HG02870 (cell line): ENCODE measurements around the gene KIAA2012.
A peak's percentile ranks its signal among the peaks of the same experiment; 100 is the strongest.
"Not testable (repeated sequence)": the region's sequence is repeated elsewhere in the genome, so short reads cannot be mapped to it uniquely, and the experiment has no call there.

Source experiments
- ATAC-seq: cut with Tn5 transposase; IDR thresholded peaks from one replicate; pipeline ENCODE4 v1.9.1; 2021; ENCODE audit warnings: mild to moderate bottlenecking, moderate library complexity; ENCODE audit not compliant: unreplicated experiment

KIAA2012 gene

DNA sequence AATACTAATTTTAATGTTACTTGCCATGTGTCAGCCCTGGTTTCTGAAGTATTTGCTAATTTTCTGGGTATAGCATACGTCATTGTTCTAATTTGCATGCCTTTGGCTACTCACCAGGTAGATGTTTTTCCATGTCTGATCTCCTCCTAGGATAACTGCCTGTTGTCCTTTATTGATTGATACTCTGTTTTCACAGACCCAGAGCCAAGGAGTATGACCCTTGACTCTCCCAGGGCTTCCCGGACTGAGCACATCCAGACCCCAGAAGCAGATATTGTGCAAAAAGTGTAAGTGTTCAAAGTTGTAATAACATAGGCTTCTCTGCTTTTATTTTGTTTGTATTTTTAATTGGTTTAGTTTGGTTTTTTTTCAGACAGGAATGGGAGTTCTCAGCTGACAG, 111.5 kb downstream of the KIAA2012 start:
- no peak for ATAC-seq

DNA sequence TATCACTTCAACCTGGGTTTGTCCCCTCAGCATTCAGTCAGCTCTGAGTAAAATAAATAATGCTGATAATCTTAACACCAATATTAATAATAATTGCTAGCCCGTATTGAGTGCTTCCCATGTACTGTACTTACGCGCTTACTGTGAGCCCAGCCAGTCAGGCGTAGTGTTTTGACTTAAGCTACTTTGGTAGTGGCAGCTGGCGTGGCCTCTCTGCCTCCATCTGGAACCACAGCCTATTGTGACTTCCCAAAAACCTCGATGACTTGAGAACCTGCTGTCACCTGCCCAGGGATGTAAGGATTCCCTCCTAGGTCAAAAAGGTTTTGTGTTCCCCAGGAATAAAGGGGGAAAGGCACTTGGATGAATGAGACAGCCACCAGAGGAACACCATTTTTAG, 112.1 kb downstream of the KIAA2012 start:
- no peak for ATAC-seq

DNA sequence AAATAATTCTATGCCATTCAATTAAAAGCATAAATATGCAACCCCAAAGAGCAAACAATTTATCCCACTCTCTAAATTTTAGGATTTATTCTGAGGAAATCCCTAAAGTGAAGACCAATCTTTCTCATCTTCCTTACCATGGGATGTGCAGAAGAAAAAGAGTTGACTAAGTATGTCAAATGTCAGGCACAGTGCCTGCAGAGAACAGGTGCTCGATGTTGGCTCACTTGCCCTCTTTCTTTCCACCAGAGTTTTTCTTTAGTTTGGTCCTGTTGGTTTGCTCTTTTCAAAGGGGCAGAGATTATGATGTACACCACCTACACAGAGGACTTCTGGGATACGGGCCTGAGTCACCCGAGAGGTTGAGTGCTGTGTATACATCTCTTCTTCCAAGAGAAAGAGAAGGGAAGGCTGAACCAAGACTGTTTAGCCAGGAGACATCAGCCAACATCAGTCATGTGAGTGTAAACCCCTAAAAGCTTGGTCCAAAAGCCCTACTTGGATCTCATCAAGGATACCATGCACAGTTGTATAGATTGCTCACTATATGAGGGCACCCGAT, 113.7 kb downstream of the KIAA2012 start:
- ATAC-seq: no peak

DNA sequence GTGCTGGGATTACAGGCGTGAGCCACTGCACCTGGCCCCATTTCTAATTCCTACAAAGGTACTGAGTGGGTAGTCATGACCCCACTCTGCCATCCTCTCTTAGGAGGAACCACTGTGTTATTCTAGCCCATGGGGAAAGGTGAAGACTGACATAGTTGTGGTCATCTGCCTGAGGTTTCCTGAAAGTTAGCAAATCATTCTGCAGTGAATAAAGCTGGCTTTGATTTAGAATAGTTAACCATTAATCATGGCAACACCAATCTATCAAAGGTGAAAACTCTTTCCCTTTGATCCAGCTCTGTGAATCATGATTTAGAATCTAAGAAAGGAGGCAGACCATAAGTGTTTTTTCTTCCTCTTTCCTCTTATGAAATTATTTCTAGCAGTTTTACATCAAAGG, 114.5 kb downstream of the KIAA2012 start:
- no peak for ATAC-seq

DNA sequence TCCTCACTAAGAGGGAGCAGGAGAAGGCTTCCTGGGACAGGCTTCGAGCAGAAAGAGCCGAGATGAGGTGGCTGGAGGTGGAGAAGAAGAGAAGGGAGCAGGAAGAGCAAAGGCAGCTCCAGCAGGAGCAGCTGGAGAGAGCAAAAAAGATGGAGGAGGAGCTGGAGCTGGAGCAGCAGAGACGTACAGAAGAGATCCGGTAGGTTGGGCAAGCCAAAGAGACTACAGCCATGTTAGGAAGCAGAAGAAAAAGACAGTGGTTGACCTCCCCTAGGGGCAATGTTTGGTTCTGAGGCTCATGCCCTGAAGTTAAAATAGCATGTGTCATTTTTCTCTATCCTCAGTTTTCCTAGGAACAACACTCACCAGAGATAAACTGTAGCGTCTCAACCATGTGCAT, 120.2 kb downstream of the KIAA2012 start:
- no peak for ATAC-seq

DNA sequence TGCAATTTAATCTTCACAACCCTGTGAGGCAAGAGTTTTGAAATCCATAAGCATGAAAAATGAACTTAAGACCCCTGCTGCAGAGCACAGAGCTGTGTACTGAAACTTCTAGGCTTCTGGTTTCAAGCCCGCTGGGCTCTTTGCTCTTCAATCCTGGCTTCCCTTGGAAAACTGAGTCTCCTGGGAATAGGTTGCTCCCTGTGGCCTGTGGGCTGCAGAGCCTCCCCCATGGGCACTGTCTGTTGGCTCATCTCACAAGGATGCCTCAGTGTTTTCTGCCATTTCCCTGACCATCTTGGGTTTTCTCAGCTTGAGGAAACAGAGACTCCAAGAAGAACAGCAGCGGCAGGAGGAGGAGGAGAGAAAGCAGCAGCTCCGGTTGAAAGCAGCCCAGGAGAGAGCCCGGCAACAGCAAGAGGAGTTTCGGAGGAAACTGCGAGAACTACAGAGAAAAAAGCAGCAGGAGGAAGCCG, 120.9 kb downstream of the KIAA2012 start:
- ATAC-seq: no peak

DNA sequence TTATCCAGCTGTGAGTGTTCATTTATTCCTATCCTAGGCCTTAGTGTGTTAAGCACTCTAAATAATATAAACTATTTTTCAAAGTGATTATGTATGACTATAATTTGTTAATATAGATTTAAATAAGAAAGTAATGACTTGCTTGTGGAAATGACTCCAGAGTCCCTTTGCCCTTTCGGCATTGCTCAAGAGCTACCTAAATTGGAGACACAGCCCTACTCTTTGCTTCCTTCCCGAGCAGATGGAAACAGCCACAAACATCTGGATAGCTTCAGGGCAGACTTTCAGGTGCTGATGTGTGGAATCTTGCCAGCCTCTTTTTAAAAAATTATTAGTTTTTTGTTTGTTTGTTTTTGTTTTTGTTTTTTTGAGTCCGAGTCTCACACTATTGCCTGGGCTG, 121.4 kb downstream of the KIAA2012 start:
- ATAC-seq: no peak

DNA sequence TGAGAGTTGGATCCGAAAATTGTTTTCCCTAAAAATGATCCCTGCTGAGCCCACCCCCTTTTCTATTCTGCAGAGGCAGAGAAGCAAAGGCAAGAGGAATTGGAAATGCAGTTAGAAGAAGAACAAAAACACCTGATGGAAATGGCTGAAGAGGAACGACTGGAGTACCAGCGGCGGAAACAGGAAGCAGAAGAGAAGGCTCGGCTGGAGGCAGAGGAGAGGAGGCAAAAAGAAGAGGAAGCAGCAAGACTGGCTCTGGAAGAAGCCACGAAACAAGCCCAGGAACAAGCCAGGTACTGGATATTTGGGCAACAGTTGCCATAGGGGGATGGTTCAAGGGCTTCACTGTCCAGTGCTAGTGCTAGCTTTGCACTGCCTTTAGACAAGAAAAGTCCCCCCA, 123.7 kb downstream of the KIAA2012 start:
- ATAC-seq: no peak

DNA sequence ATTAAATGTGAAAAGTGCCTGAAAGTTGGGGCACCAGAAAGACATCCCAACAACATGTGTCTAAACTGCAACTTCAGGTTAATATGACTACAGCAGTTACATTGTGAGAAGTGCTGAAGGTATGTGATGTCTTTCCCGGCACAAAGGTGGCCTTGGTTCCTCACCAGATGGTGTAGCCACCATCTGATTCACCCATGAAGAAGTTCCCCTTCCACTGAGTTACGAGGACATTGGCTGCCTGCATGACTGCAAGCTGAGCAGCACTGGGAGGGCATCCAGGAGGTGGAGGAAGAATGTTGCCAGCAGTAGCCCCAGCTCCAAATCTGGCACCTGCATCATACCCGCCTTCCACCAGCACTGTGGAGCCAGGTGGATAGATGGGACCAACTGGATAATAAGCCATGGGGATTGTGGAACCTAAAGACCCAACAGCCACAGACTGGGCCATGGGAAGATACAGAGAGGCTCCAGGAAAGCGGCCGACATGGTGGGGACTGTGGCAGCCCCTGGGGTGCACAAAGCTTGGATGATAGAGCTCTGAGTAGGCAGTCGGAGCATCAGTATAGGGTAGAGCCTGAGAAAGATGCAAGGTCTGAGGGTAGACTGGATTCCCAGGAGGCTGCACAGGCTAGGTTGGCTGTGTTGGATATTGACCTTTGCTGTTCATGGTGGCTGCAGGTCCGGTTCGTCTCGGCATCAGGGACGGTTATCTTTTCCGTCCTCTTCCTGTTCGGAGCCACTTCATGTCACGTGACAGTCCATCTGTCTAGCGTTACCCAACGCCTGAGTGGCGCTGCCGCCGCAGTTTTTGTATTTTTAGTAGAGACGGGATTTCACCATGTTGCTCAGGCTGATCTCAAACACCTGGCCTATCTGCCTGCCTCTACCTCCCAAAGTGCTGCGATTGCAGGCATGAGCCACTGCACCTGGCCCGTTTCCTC, 128.4 kb downstream of the KIAA2012 start:
- no peak for ATAC-seq

DNA sequence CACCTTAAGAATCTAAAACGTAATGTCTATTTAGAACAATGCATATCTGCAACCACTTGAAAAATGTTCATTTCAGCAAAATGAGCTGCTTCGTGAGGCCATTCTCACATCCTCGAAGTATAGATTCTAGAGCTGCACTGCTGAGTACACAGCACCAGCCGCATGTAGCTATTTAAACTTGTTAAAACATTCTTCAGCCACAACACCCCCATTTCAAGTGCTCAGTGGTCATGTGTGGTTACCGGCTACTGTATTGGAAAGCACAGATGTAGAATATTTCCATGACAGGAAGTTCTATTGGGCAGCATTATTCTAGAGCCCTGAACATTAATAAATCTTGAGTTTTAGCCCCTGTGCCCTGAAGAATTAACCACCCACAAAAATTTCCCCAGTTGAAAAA, 130.3 kb downstream of the KIAA2012 start:
- peak; percentile 75 for ATAC-seq

DNA sequence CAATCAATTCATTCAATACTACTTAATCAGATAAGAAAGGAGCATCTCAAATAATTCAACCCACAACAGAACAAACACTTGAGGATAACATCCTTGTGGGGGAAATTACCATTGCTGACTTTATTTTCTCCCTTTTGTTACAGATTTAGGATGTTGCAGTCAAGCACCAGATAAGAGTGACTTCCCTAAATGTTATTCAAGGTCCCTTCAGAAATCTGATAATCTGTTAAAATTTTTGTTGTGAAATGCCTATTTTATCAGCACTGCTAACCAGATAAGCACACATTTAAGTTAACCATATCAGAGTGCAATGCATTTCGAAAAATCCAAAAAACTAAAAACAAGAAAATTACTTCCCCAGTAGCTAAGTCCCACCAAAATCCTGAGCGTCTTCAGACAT, 131.8 kb downstream of the KIAA2012 start:
- ATAC-seq: no peak

DNA sequence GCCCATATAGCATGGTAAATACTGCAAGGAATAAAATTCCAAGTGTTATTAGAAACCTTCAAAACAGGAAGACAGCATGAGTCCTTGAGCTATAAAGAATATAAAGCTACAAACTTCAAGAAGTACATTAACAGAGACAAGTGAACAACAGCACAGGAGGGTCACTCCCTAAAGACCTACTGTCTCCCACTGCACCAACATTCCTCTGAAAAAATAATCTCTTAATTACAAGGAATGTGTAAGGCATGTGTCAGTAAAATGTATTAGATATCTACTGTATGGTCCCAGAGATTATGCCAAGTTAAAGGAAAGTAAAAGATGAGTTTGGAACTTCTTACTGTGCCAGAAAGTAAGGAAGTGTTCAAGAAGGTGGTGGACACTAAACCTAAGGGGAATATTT, 135.5 kb downstream of the KIAA2012 start:
- no peak for ATAC-seq

DNA sequence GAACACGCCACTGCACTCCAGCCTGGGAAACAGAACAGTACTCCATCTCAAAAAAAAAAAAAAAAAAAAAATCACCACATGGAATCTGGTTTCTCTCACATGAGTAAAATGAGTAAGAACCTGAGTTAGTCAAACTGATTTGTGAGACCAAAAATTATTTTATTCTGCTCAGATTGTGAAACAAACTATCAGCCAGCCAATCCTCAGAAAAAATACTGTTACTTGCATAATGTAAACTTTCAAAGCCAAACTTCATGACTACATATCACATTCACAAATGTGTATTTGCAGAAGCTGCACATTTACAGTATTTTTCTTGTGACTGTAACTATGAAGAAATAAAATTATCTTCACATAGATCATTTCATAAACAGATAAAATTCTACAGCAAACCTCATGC, 142.1 kb downstream of the KIAA2012 start:
- no peak for ATAC-seq

DNA sequence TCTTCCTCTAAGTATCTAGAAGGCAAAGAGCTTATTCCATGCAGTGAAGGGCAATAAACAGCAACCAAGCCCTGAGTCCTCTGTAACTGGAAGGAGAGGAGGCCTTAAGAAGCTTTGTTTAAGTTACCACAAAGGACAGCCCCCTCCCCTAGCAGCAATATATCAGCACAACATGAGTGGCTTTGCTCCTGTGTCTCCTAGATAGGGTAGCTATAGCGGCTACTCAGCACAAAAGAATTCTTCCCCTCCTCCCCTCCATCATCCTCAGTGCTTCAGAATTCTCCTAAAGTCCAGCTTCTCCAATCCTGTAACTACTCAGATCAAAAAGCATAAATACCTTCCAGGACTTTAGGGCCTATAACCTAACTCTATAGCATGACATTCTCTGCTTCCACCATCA, 148.8 kb downstream of the KIAA2012 start:
- ATAC-seq: no peak

DNA sequence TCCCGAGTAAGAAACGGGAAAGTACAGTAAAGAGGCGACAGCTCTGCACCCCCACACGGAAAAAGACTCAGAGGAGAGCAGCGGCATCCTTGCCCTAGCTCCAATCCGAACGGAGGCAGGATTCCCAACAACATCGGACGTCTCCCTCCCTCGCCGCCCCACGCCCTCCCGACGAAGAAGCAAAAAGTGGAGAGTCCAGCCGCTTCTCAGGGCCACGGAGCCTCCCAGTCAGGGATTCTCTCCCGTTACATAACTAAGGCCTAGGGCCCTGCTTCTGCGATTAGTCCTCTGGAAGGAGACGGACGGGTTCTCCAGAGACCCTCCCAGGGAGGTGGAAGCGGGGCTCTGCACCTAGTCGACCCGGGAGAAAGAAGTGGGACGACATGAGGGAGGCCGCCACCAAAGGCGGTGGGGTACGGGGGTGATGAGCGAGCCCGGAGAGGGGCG, 164.8 kb downstream of the KIAA2012 start:
- ATAC-seq: peak; percentile 24

DNA sequence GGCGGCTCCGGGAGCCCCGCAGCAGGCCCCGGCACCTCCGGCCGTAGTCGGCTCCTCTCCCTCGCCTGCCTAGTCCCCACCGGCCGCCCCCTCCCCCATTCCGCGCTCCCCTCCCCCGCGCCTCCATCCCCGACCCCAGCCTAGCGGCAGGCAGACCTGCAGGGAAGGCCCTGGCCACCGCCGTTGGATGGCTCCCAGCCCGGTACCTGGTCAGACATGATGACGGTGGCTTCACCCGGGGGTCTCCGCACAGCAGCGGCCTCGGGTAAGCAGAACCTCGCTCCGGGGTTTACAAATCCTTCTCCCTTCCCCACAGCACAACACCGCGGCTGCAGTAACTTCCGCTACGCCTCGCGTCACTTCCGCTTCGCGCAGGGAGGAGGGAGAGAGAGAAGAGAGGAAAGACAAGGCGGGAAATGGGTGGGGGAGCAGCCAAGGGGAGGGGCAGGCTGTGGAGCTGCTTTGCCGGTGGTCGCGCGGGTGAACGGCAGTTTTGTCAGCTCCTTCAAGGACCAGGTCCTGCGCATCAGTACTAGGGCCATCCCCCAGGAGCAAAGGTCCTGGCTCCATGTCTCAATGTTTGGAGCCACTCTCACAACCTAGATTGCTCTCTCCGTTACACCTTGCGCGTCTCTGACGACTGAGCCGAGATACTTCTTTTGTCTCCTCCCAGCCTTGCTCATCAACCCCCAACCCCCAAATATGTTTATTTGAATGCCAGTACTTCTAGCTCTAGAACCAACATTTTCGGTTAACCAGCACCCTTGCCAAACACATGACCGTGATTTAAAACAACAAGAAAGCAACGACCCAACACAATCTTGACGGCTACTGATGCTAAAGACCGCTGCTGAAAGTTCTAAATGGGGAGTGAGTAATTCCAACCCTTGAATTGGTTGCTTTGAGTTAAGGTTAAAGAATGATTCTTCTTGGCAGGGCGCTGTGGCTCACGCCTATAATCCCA, 165.5 kb downstream of the KIAA2012 start, which contains the start of gene SUMO1:
Gene SUMO1, minus strand, starts transcription at position 364 of the 964 bp plus-strand sequence. Its CDS starts 146 bp downstream, at position 218.
- peak; percentile 96 for ATAC-seq

DNA sequence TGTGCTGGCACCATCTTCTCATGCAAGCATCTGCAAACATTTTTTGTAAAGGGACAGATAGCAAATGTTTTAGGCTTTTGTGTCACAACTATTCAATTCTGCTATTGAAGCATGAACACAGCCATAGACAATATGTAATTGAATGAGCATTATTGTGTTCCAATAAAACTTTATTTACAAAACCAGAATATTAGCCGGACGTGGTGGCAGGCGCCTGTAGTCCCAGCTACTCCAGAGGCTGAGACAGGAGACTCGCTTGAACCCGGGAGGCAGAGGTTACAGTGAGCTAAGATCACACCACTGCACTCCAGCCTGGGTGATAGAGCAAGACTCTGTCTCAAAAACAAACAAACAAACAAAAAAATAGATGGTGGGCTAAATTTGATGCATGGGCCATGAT, 174.7 kb downstream of the KIAA2012 start:
- ATAC-seq: not testable (repeated sequence)

DNA sequence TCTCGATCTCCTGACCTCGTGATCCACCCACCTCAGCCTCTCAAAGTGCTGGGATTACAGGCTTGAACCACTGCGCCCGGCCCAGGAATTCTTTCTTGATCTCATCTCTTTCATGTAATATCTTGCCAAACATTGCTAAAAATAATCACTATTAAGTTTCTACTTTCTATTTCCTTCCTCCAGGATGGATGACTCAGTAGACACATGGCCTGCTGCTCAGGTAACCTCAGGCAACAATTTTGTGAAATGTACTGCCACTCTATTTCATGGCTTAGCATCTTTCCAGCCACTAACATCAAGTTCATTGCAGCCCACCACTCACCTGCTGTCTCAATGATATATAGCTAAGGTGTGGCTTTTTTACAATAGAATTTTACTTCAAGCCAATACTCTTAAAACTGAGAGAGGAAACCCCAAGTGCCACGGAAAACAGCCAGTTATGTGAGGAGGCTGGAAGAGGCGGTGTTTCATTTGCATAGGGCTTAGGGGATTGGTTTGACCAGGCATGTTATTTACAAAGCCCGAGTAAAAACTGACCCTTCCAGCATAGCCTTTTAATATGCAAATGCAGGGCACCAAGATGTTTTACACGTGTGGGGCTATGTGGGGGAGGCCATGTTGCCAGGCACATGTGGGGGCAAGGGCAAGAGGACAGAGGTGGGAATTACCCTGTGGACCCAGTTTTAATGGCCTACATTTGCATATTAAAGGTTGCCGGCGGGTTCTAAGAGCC, 176.6 kb downstream of the KIAA2012 start:
- ATAC-seq: no peak

DNA sequence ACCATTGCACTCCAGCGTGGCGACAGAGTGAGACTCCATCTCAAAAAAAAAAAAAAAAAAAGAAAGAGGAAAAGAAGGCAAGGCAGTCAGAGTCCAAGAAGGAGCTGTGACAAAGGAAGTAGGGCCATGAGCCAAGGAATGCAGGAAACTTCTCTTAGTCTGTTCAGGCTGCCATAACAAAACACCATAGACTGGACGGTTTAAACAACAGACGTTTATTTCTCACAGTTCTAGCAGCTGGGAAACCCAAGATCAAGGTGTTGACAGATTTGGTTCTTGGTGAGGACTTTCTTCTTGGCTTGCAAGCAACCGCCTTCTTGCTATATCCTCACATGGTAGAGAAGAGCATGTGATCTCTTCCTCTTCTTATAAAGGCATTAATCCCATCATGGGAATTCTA, 178.4 kb downstream of the KIAA2012 start:
- no peak for ATAC-seq
